HepG2 (cell line): ENCODE results near the gene SLC44A4. TPM values are rescaled to one million over a fixed set of nuclear protein-coding genes. Genes with fewer than 3 reads are reported as not detected.

Experiments
- ATF5 ChIP-seq: sonication (generic); formaldehyde crosslinking; IDR thresholded peaks from 2 replicates; pipeline ENCODE4 v1.4.0; 2020; ENCODE audit warnings: mild to moderate bottlenecking, low read depth, missing genetic modification reagents
- FOXA3 ChIP-seq: IDR thresholded peaks from 2 replicates; pipeline ENCODE4 v1.6.1; 2016; ENCODE audit warnings: missing genetic modification reagents, missing compliant biosample characterization
- IKZF4 ChIP-seq: sonication (generic); formaldehyde crosslinking; IDR thresholded peaks from 2 replicates; pipeline ENCODE4 v1.5.1; 2020; ENCODE audit warnings: borderline replicate concordance, mild to moderate bottlenecking, low read depth, missing genetic modification reagents; ENCODE audit errors: not compliant biosample characterization
- MEIS2 ChIP-seq: sonication (generic); formaldehyde crosslinking; IDR thresholded peaks from 2 replicates; pipeline ENCODE4 v1.9.0; 2021; ENCODE audit warnings: mild to moderate bottlenecking, missing genetic modification reagents
- NCOA2 ChIP-seq: sonication (generic); formaldehyde crosslinking; IDR thresholded peaks from 2 replicates; pipeline ENCODE4 v1.8.0; 2022; ENCODE audit warnings: inconsistent platforms
- PCBP2 ChIP-seq: fragments of 200-400 bp; formaldehyde crosslinking; optimal IDR thresholded peaks from 2 replicates; pipeline ENCODE3; 2018; ENCODE audit warnings: low read length, low read depth; ENCODE audit not compliant: poor library complexity, severe bottlenecking
- PRPF4 ChIP-seq: fragments of 200-400 bp; formaldehyde crosslinking; IDR thresholded peaks from 2 replicates; pipeline ENCODE4 v1.6.1; 2016; ENCODE audit warnings: low read length, low read depth; ENCODE audit not compliant: poor library complexity, severe bottlenecking
- RFX5 ChIP-seq: IDR thresholded peaks from 2 replicates; pipeline ENCODE4 v1.6.1; 2011; ENCODE audit warnings: low read depth, low read length, improper control_type of control experiment
- ZNF20 ChIP-seq: sonication (generic); formaldehyde crosslinking; IDR thresholded peaks from 2 replicates; pipeline ENCODE4 v1.4.0; 2020; ENCODE audit warnings: mild to moderate bottlenecking, moderate library complexity, missing genetic modification reagents
- ZNF326 ChIP-seq: sonication (generic); formaldehyde crosslinking; IDR thresholded peaks from 2 replicates; pipeline ENCODE4 v1.4.0; 2020; ENCODE audit warnings: missing genetic modification reagents, borderline replicate concordance
- ZNF34 ChIP-seq: sonication (generic); formaldehyde crosslinking; IDR thresholded peaks from 2 replicates; pipeline ENCODE4 v1.4.0; 2020; ENCODE audit warnings: mild to moderate bottlenecking, missing genetic modification reagents, borderline replicate concordance
- ZNF614 ChIP-seq: IDR thresholded peaks from 2 replicates; pipeline ENCODE4 v1.6.1; 2018; ENCODE audit warnings: missing biosample characterization, missing genetic modification reagents, inconsistent platforms, borderline replicate concordance
- ZSCAN29 ChIP-seq: sonication (generic); formaldehyde crosslinking; conservative IDR thresholded peaks from 2 replicates; pipeline ENCODE4 v1.4.0; 2020; ENCODE audit warnings: mild to moderate bottlenecking, missing genetic modification reagents
- polyA plus RNA-seq, 8 experiments: library from polyadenylated mRNA; depleted of rRNA in 3 of 8; stranded (reverse) in 7 of 8; unstranded in 1 of 8; fragments of >200 nt; fragmentation: Illumina TruSeq in 4 of 8; extraction: Trizol in 4 of 8; gene quantifications; 2 replicates each; pipeline versions ENCODE4 v1.2.1 to v1.2.3, GENCODE V29; 2011 to 2016; ENCODE audit warnings: low read depth in 4 of 8, missing spikeins in 1 of 8, mixed read lengths in 1 of 8; ENCODE audit not compliant: insufficient read depth in 1 of 8
- total RNA-seq, 5 experiments: library from RNA; depleted of rRNA; stranded (reverse); fragments of >200 nt; fragmentation: Illumina TruSeq; extraction: Trizol; gene quantifications; 2 replicates each; pipeline ENCODE4 v1.2.3, GENCODE V29; 2016; ENCODE audit warnings: low read depth in 1 of 5
- TF ChIP-seq, protein P1 (sequence below): sonication (generic); formaldehyde crosslinking; IDR thresholded peaks from 2 replicates; pipeline ENCODE4 v1.4.0; 2020; ENCODE audit warnings: missing genetic modification reagents, borderline replicate concordance
- TF ChIP-seq, protein P2 (sequence below): sonication (generic); formaldehyde crosslinking; IDR thresholded peaks from 2 replicates; pipeline ENCODE4 v1.4.0; 2020; ENCODE audit warnings: missing genetic modification reagents, mild to moderate bottlenecking, borderline replicate concordance
- TF ChIP-seq, protein P3 (sequence below): fragments of 450-650 bp; IDR thresholded peaks from 2 replicates; pipeline ENCODE4 v1.6.1; 2017; ENCODE audit warnings: mild to moderate bottlenecking

The SLC44A4 gene
- total and polyA plus RNA-seq, 2 of the 13 experiments (the other 11 are each of a cell fraction or from before 2014, with no cell fraction given): 3.5 to 5.9 TPM

DNA sequence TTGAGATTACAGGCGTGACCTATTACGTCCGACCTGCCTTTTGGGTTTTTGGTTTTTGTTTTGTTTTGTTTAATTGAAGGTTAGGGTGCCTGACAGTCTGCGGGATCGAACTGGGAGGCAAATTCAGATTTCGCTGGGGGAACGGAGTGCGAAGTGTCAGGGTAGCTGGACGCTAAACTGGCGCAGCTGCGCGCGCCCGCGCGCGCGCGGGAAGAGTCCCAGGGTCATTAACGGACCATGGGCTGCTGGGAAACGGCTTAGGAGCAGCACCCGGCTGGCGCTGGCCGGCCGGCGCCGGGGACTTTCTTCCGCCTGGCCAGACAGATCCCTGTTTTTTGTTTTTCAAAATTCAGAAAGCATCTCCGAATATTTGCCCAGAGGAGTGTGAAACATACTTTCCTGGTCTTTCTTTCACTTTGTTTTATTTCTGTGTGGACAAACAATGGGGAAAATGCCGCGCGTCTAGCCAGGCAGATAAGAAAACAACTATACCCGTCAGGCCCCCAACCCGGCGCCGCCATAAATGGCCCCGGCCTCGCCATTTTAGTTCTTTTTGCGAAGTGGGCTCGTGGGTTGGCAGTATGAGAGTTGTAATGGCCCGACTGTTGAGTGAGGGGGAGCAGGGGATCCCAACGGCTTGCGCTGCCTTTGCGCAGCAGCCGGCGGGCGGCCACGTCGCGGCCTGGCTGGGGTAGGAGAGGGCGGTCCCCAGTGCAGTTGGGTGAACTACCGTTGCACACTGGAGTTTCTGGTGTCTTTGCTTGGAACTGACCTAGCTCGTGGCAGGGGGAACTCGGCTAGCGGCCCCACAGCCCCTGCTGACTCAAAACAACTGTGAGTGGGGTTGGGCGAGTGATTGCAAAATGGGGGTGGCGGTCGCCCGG is 44.2 kb downstream of the SLC44A4 start (continued):
- TF ChIP-seq, protein P1, sequence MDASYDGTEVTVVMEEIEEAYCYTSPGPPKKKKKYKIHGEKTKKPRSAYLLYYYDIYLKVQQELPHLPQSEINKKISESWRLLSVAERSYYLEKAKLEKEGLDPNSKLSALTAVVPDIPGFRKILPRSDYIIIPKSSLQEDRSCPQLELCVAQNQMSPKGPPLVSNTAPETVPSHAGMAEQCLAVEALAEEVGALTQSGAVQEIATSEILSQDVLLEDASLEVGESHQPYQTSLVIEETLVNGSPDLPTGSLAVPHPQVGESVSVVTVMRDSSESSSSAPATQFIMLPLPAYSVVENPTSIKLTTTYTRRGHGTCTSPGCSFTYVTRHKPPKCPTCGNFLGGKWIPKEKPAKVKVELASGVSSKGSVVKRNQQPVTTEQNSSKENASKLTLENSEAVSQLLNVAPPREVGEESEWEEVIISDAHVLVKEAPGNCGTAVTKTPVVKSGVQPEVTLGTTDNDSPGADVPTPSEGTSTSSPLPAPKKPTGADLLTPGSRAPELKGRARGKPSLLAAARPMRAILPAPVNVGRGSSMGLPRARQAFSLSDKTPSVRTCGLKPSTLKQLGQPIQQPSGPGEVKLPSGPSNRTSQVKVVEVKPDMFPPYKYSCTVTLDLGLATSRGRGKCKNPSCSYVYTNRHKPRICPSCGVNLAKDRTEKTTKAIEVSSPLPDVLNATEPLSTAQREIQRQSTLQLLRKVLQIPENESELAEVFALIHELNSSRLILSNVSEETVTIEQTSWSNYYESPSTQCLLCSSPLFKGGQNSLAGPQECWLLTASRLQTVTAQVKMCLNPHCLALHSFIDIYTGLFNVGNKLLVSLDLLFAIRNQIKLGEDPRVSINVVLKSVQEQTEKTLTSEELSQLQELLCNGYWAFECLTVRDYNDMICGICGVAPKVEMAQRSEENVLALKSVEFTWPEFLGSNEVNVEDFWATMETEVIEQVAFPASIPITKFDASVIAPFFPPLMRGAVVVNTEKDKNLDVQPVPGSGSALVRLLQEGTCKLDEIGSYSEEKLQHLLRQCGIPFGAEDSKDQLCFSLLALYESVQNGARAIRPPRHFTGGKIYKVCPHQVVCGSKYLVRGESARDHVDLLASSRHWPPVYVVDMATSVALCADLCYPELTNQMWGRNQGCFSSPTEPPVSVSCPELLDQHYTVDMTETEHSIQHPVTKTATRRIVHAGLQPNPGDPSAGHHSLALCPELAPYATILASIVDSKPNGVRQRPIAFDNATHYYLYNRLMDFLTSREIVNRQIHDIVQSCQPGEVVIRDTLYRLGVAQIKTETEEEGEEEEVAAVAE: peak; percentile 86
- TF ChIP-seq ATF5 (peak; percentile 9; the same call in 1 of the 2 replicates), RFX5 (no peak), PCBP2 (no peak), ZNF20 (peak; percentile 78; the same call in 1 of the 2 replicates), MEIS2 (CRISPR knock-in tag) (peak; percentile 17), PRPF4 (no peak), ZNF326 (CRISPR knock-in tag) (no peak), IKZF4 (peak; percentile 96), ZNF614 (peak; percentile 53), ZSCAN29 (CRISPR knock-in tag) (peak; percentile 67; the same call in 1 of the 2 replicates), NCOA2 (CRISPR knock-in tag) (no peak), FOXA3 (peak; percentile 37; the same call in 1 of the 2 replicates), ZNF34 (CRISPR knock-in tag) (peak; percentile 70; the same call in 1 of the 2 replicates)
- TF ChIP-seq, protein P2, sequence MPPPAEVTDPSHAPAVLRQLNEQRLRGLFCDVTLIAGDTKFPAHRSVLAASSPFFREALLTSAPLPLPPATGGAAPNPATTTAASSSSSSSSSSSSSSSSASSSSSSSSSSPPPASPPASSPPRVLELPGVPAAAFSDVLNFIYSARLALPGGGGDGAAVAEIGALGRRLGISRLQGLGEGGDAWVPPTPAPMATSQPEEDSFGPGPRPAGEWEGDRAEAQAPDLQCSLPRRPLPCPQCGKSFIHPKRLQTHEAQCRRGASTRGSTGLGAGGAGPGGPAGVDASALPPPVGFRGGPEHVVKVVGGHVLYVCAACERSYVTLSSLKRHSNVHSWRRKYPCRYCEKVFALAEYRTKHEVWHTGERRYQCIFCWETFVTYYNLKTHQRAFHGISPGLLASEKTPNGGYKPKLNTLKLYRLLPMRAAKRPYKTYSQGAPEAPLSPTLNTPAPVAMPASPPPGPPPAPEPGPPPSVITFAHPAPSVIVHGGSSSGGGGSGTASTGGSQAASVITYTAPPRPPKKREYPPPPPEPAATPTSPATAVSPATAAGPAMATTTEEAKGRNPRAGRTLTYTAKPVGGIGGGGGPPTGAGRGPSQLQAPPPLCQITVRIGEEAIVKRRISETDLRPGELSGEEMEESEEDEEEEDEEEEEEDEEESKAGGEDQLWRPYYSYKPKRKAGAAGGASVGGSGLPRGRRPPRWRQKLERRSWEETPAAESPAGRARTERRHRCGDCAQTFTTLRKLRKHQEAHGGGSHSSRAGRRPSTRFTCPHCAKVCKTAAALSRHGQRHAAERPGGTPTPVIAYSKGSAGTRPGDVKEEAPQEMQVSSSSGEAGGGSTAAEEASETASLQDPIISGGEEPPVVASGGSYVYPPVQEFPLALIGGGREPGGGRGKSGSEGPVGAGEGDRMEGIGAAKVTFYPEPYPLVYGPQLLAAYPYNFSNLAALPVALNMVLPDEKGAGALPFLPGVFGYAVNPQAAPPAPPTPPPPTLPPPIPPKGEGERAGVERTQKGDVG (CRISPR knock-in tag): no peak; the same call in 1 of the 2 replicates
- TF ChIP-seq, protein P3, sequence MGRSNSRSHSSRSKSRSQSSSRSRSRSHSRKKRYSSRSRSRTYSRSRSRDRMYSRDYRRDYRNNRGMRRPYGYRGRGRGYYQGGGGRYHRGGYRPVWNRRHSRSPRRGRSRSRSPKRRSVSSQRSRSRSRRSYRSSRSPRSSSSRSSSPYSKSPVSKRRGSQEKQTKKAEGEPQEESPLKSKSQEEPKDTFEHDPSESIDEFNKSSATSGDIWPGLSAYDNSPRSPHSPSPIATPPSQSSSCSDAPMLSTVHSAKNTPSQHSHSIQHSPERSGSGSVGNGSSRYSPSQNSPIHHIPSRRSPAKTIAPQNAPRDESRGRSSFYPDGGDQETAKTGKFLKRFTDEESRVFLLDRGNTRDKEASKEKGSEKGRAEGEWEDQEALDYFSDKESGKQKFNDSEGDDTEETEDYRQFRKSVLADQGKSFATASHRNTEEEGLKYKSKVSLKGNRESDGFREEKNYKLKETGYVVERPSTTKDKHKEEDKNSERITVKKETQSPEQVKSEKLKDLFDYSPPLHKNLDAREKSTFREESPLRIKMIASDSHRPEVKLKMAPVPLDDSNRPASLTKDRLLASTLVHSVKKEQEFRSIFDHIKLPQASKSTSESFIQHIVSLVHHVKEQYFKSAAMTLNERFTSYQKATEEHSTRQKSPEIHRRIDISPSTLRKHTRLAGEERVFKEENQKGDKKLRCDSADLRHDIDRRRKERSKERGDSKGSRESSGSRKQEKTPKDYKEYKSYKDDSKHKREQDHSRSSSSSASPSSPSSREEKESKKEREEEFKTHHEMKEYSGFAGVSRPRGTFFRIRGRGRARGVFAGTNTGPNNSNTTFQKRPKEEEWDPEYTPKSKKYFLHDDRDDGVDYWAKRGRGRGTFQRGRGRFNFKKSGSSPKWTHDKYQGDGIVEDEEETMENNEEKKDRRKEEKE: no peak
